GM12878 (cell line): ENCODE data around the gene MARF1. TPM values are rescaled to one million over a fixed set of nuclear protein-coding genes. Genes with fewer than 3 reads are reported as not detected.

ENCODE experiments used
- ATAC-seq: fragments of 200-7000 bp; cut with Tn5 transposase; 3 replicates; pipeline ENCODE4 v1.9.1; 2020; ENCODE audit warnings: mild to moderate bottlenecking, moderate library complexity
- BruUV-seq: library from RNA; stranded (reverse); fragments of 400-500 nt; replicated peaks from 2 replicates; lab custom pipeline; 2021; lab: Mats Ljungman, UMichigan
- CTCF ChIA-PET: fragments of 300-600 bp; sonication (Branson Sonifier 250); formaldehyde crosslinking; extraction: SDS; loops from one replicate; lab custom pipeline; 2021; ENCODE audit warnings: inconsistent platforms; lab: Yijun Ruan, JAX
- POLR2A ChIA-PET: fragments of 350-600 bp; formaldehyde crosslinking; extraction: SDS; loops from one replicate; lab custom pipeline; 2021; ENCODE audit warnings: inconsistent platforms; lab: Charles Lee
- RAD21 ChIA-PET: fragments of 300-600 bp; sonication (Branson Sonifier 250); formaldehyde crosslinking; loops from one replicate; lab custom pipeline; 2023; ENCODE audit warnings: antibody characterized with exemption; ENCODE audit not compliant: unreplicated experiment; lab: Charles Lee
- SMC1A ChIA-PET: fragments of 300-600 bp; sonication (Branson Sonifier 250); formaldehyde crosslinking; loops from one replicate; lab custom pipeline; 2023; ENCODE audit not compliant: unreplicated experiment, uncharacterized antibody; lab: Charles Lee
- DNase-seq: peaks from one replicate; pipeline ENCODE4 v3.0.0-alpha.2; 2011; ENCODE audit warnings: low read depth, low spot score
- FAIRE-seq: peaks from 3 replicates; lab custom pipeline; 2011; peaks lifted over from hg19 to GRCh38; lab: Jason Lieb, UNC
- H2AFZ ChIP-seq: 2 replicates; pipeline ENCODE4 v1.6.0; 2011; ENCODE audit warnings: low read depth, low read length, control low read depth; ENCODE audit not compliant: control insufficient read depth
- H3K27ac ChIP-seq: 2 replicates; pipeline ENCODE4 v1.5.1; 2011; ENCODE audit warnings: control low read depth; ENCODE audit not compliant: control insufficient read depth, insufficient read depth
- H3K27me3 ChIP-seq, 2 experiments: replicated peaks in 1 of 2; 2 replicates each; pipeline versions ENCODE4 v1.6.0 to v1.6.1; 2011; ENCODE audit warnings: low read length in 1 of 2; ENCODE audit not compliant: control insufficient read depth in 2 of 2, insufficient read depth in 2 of 2
- H3K36me3 ChIP-seq, 2 experiments: 2 replicates each; pipeline ENCODE4 v1.5.1; 2011; ENCODE audit warnings: low read length in 1 of 2; ENCODE audit not compliant: control insufficient read depth in 2 of 2, insufficient read depth in 2 of 2
- H3K4me1 ChIP-seq: 2 replicates; pipeline ENCODE4 v1.6.1; 2011; ENCODE audit warnings: mild to moderate bottlenecking, low read length, moderate library complexity, mixed read lengths; ENCODE audit not compliant: control insufficient read depth, insufficient read depth
- H3K4me2 ChIP-seq: 2 replicates; pipeline ENCODE4 v1.6.0; 2011; ENCODE audit warnings: control low read depth; ENCODE audit not compliant: control insufficient read depth, insufficient read depth
- H3K4me3 ChIP-seq: fragments of 200-600 bp; sonication (generic); 2 replicates; pipeline ENCODE4 v1.5.1; 2016
- H3K79me2 ChIP-seq: 2 replicates; pipeline ENCODE4 v1.6.0; 2011; ENCODE audit warnings: low read length; ENCODE audit not compliant: control insufficient read depth, insufficient read depth
- H3K9ac ChIP-seq: 2 replicates; pipeline ENCODE4 v1.8.0; 2011; ENCODE audit warnings: low read length, control low read depth, mixed read lengths; ENCODE audit not compliant: control insufficient read depth, insufficient read depth
- H3K9me3 ChIP-seq: replicated peaks from 3 replicates; pipeline ENCODE4 v1.5.1; 2011; ENCODE audit warnings: mild to moderate bottlenecking, low read length; ENCODE audit not compliant: control insufficient read depth, insufficient read depth
- H4K20me1 ChIP-seq: 2 replicates; pipeline ENCODE4 v1.6.0; 2011; ENCODE audit not compliant: control insufficient read depth, insufficient read depth
- BCLAF1 ChIP-seq: fragments of 450-650 bp; IDR thresholded peaks from 2 replicates; pipeline ENCODE4 v1.6.1; 2017; ENCODE audit warnings: antibody characterized with exemption, mild to moderate bottlenecking, moderate library complexity
- ESRRA ChIP-seq: IDR thresholded peaks from 2 replicates; pipeline ENCODE4 v1.6.1; 2012; ENCODE audit warnings: mild to moderate bottlenecking, low read length, improper control_type of control experiment
- GATAD2B ChIP-seq: fragments of 450-650 bp; conservative IDR thresholded peaks from 2 replicates; pipeline ENCODE4 v1.6.1; 2017; ENCODE audit warnings: low read depth, mild to moderate bottlenecking, moderate library complexity
- HDGF ChIP-seq: fragments of 450-650 bp; IDR thresholded peaks from 2 replicates; pipeline ENCODE4 v1.6.1; 2016; ENCODE audit warnings: antibody characterized with exemption
- MAX ChIP-seq: IDR thresholded peaks from 2 replicates; pipeline ENCODE4 v1.6.1; 2012; ENCODE audit warnings: low read depth, low read length, improper control_type of control experiment
- NR2F1 ChIP-seq: fragments of 450-650 bp; conservative IDR thresholded peaks from 2 replicates; pipeline ENCODE4 v1.6.1; 2017; ENCODE audit warnings: mild to moderate bottlenecking
- PAX8 ChIP-seq: fragments of 450-650 bp; IDR thresholded peaks from 2 replicates; pipeline ENCODE4 v1.6.1; 2017; ENCODE audit warnings: mild to moderate bottlenecking, moderate library complexity
- RB1 ChIP-seq: fragments of 450-650 bp; formaldehyde crosslinking; IDR thresholded peaks from 2 replicates; pipeline ENCODE4 v1.6.1; 2017; ENCODE audit warnings: mild to moderate bottlenecking, borderline replicate concordance
- ZBTB11 ChIP-seq: fragments of 450-650 bp; formaldehyde crosslinking; IDR thresholded peaks from 2 replicates; pipeline ENCODE4 v1.5.0; 2022; ENCODE audit warnings: mild to moderate bottlenecking, missing genetic modification characterization
- ZNF687 ChIP-seq: fragments of 450-650 bp; IDR thresholded peaks from 2 replicates; pipeline ENCODE4 v1.6.1; 2017; ENCODE audit warnings: mild to moderate bottlenecking, moderate library complexity
- WGBS: methylation state at CpG from one replicate; pipeline ENCODE4 v1.1.6; 2016; ENCODE audit warnings: low lambda C conversion rate; ENCODE audit not compliant: insufficient replicate concordance, insufficient coverage; ENCODE audit errors: missing lambda C conversion rate; 5-methylcytosine and 5-hydroxymethylcytosine counted together
- in situ Hi-C: fragments of 300-500 bp; cut with MboI; formaldehyde crosslinking; loops from 9 replicates; pipeline ENCODE4 v1.14.3; 2018; ENCODE audit warnings: mixed read lengths
- intact Hi-C: fragments of 100-400 bp; cut with micrococcal nuclease; formaldehyde crosslinking; loops from one replicate; pipeline ENCODE4 v1.14.2; 2022; ENCODE audit not compliant: unreplicated experiment
- polyA plus RNA-seq, 11 experiments: library from polyadenylated mRNA; depleted of rRNA in 4 of 11; unstranded in 6 of 11; stranded (reverse) in 5 of 11; fragments of >200 nt; fragmentation: Nextera tagmentation in 4 of 11; fragmentation: Illumina TruSeq in 1 of 11; extraction: Ambion mirVana in 4 of 11; extraction: Trizol in 1 of 11; gene quantifications; 1 replicate in 1 of 11; 2 replicates in 10 of 11; pipeline versions ENCODE4 v1.2.1 to v1.2.3, GENCODE V29; 2011 to 2016; ENCODE audit warnings: inconsistent platforms in 2 of 11, missing spikeins in 2 of 11, low read depth in 1 of 11
- total RNA-seq, 4 experiments: library from RNA; depleted of rRNA in 3 of 4; stranded (reverse); fragments of >200 nt in 3 of 4; fragmentation: Illumina TruSeq in 1 of 4; extraction: Trizol in 1 of 4; gene quantifications; 2 replicates each; pipeline versions ENCODE4 v1.2.1 to v1.2.3, GENCODE V29; 2013 to 2021

Gene MARF1
- total and polyA plus RNA-seq, 10 of the 15 experiments (the other 5 are each of a cell fraction or from before 2014, with no cell fraction given): 4.5 to 40.1 (median 14.0) TPM

GRCh38 chr16:15597135-15597534 lies 45.8 kb downstream of the MARF1 start (continued):
- no peak for TF ChIP-seq MAX
- TF ChIP-seq BCLAF1: no peak
- no peak for TF ChIP-seq HDGF

- no peak for TF ChIP-seq GATAD2B
- no peak for TF ChIP-seq ZBTB11 (CRISPR knock-in tag)
- no peak for TF ChIP-seq NR2F1
- no peak for TF ChIP-seq ZNF687
- no peak for TF ChIP-seq RB1
- TF ChIP-seq PAX8: no peak
- TF ChIP-seq ESRRA: no peak
- FAIRE-seq (no peak), ATAC-seq (no peak), DNase-seq (no peak)
- Histone ChIP-seq H2AFZ (no peak overlapping the region), H4K20me1 (no peaks in the 10 kb centered on the region), H3K9ac (no peak overlapping the region), H3K36me3 (peaks cover 14 to 31% of the 10 kb centered on the region in 2 experiments), H3K4me1 (peaks cover 6% of the 10 kb centered on the region), H3K4me2 (no peak overlapping the region), H3K27ac (no peak overlapping the region), H3K27me3 (no peaks in the 10 kb centered on the region), H3K4me3 (no peak overlapping the region), H3K9me3 (no peaks in the 10 kb centered on the region), H3K79me2 (no peaks in the 10 kb centered on the region)
- ChIA-PET SMC1A (no interaction called here), RAD21 (no interaction called here), CTCF (interaction anchor here (1.2 kb wide), 1 partner anchor 67 kb away, joined by 3 read pairs; no protein-coding TSS in a partner anchor), POLR2A (no interaction called here)
- in situ Hi-C loops: no loop called here
- BruUV-seq: no TSS peak
- intact Hi-C loops: no loop called here
- 87% methylated on average over 6 of the region's 6 CpGs for WGBS
These were observed 48.1 kb downstream of the MARF1 start for GRCh38 chr16:15594711-15595320.
